Endothelial cell of umbilical vein (primary cell): ENCODE measurements around the gene ECE2. TPM values are rescaled to one million over a fixed set of nuclear protein-coding genes. Genes with fewer than 3 reads are reported as not detected.

ENCODE experiments used
- BruUV-seq: library from RNA; stranded (reverse); fragments of 400-500 nt; replicated peaks from 2 replicates; lab custom pipeline; 2021; lab: Mats Ljungman, UMichigan
- CTCF ChIA-PET: fragments of 300-600, 350-600 bp; sonication (Branson Sonifier 250); formaldehyde crosslinking; loops from one replicate; lab custom pipeline; 2021; ENCODE audit warnings: antibody characterized with exemption, inconsistent platforms; lab: Charles Lee
- POLR2A ChIA-PET: fragments of 300-600, 350-600 bp; sonication (Branson Sonifier 250); formaldehyde crosslinking; loops from one replicate; lab custom pipeline; 2021; ENCODE audit warnings: antibody characterized with exemption, inconsistent platforms; lab: Charles Lee
- DNase-seq: peaks from one replicate; pipeline ENCODE4 v3.0.0-alpha.2; 2011; ENCODE audit warnings: low read depth, low spot score
- FAIRE-seq: peaks from 2 replicates; lab custom pipeline; 2011; peaks lifted over from hg19 to GRCh38; lab: Jason Lieb, UNC
- H2AFZ ChIP-seq: 2 replicates; pipeline ENCODE4 v1.6.0; 2012; ENCODE audit warnings: low read depth, low read length, control low read depth, inconsistent platforms
- H3K27ac ChIP-seq: 2 replicates; pipeline ENCODE4 v1.5.1; 2011; ENCODE audit warnings: low read depth, mild to moderate bottlenecking, control low read depth, low read length, moderate library complexity; ENCODE audit not compliant: insufficient read depth
- H3K27me3 ChIP-seq, 2 experiments: 2 replicates each; pipeline versions ENCODE4 v1.6.0 to v1.6.1; 2011; ENCODE audit warnings: low read length in 2 of 2, mixed read lengths in 1 of 2; ENCODE audit not compliant: control insufficient read depth in 2 of 2, insufficient read depth in 2 of 2
- H3K36me3 ChIP-seq, 2 experiments: 2 replicates in 1 of 2; 3 replicates in 1 of 2; pipeline ENCODE4 v1.5.1; 2011; ENCODE audit warnings: low read length in 2 of 2, mild to moderate bottlenecking in 1 of 2, moderate library complexity in 1 of 2; ENCODE audit not compliant: control insufficient read depth in 2 of 2, insufficient read depth in 2 of 2; ENCODE audit errors: extremely low read depth in 1 of 2
- H3K4me1 ChIP-seq: 3 replicates; pipeline ENCODE4 v1.5.1; 2011; ENCODE audit warnings: mild to moderate bottlenecking, low read length; ENCODE audit not compliant: control insufficient read depth, insufficient read depth; ENCODE audit errors: extremely low read depth
- H3K4me2 ChIP-seq: 2 replicates; pipeline ENCODE4 v1.6.1; 2011; ENCODE audit warnings: low read length, control low read depth, mixed read lengths; ENCODE audit not compliant: insufficient read depth
- H3K4me3 ChIP-seq, 3 experiments: fragments of 200-600 bp in 1 of 3; sonication (generic), shearing (Covaris generic) in 1 of 3; replicated peaks in 1 of 3; 2 replicates each; pipeline ENCODE4 v1.5.1; 2011 to 2016; ENCODE audit warnings: control low read depth in 3 of 3, low read length in 3 of 3, mild to moderate bottlenecking in 2 of 3, inconsistent platforms in 1 of 3, low read depth in 1 of 3, moderate library complexity in 1 of 3; ENCODE audit not compliant: insufficient read depth in 1 of 3
- H3K79me2 ChIP-seq: 2 replicates; pipeline ENCODE4 v1.6.0; 2012; ENCODE audit warnings: low read length, inconsistent platforms; ENCODE audit not compliant: control insufficient read depth, insufficient read depth
- H3K9ac ChIP-seq: replicated peaks from 2 replicates; pipeline ENCODE3; 2011; ENCODE audit warnings: low read length, control low read depth; ENCODE audit not compliant: insufficient read depth; ENCODE audit errors: extremely low read depth
- H3K9me1 ChIP-seq: replicated peaks from 3 replicates; pipeline ENCODE4 v1.6.0; 2011; ENCODE audit warnings: mild to moderate bottlenecking, low read length; ENCODE audit not compliant: control insufficient read depth, insufficient read depth; ENCODE audit errors: extremely low read depth
- H3K9me3 ChIP-seq: replicated peaks from 2 replicates; pipeline ENCODE4 v1.5.1; 2012; ENCODE audit warnings: low read length, inconsistent platforms; ENCODE audit not compliant: control insufficient read depth, insufficient read depth
- H4K20me1 ChIP-seq: replicated peaks from 2 replicates; pipeline ENCODE3; 2011; ENCODE audit warnings: mild to moderate bottlenecking, low read length; ENCODE audit not compliant: control insufficient read depth, insufficient read depth; ENCODE audit errors: extremely low read depth
- EZH2 ChIP-seq: IDR thresholded peaks from 2 replicates; pipeline ENCODE4 v1.6.1; 2012; ENCODE audit warnings: borderline replicate concordance, low read depth, mild to moderate bottlenecking, moderate library complexity, low read length, inconsistent platforms; ENCODE audit not compliant: severe bottlenecking
- FOS ChIP-seq: IDR thresholded peaks from 2 replicates; pipeline ENCODE4 v1.6.1; 2011; ENCODE audit warnings: mild to moderate bottlenecking, low read length, moderate library complexity, borderline replicate concordance; ENCODE audit not compliant: insufficient read depth
- GATA2 ChIP-seq: IDR thresholded peaks from 2 replicates; pipeline ENCODE4 v1.7.0; 2011; ENCODE audit warnings: low read depth, mild to moderate bottlenecking, moderate library complexity, mixed read lengths, low read length; ENCODE audit not compliant: insufficient read length, insufficient read depth
- JUN ChIP-seq: IDR thresholded peaks from 2 replicates; pipeline ENCODE4 v1.6.1; 2011; ENCODE audit warnings: borderline replicate concordance, low read depth; ENCODE audit not compliant: insufficient read length, insufficient read depth
- MYC ChIP-seq: IDR thresholded peaks from one replicate; pipeline ENCODE4 v1.6.1; 2011; ENCODE audit warnings: mild to moderate bottlenecking, low read depth, low read length
- POLR2A ChIP-seq: IDR thresholded peaks from 2 replicates; pipeline ENCODE4 v1.6.1; 2012; ENCODE audit warnings: low read depth, mild to moderate bottlenecking, control low read depth, low read length
- POLR2AphosphoS5 ChIP-seq: IDR thresholded peaks from 2 replicates; pipeline ENCODE4 v1.6.1; 2012; ENCODE audit warnings: low read depth, mild to moderate bottlenecking, control low read depth, low read length, moderate library complexity; ENCODE audit not compliant: insufficient read depth
- dilution Hi-C: fragments of 300-500 bp; cut with MboI; formaldehyde crosslinking; loops from one replicate; pipeline ENCODE4 v1.15.0; 2019; ENCODE audit warnings: low sequenced_read_pairs; ENCODE audit not compliant: extremely low pct_ligation_motif_present
- intact Hi-C: fragments of 100-400 bp; cut with micrococcal nuclease; formaldehyde crosslinking; loops from one replicate; pipeline ENCODE4 v1.10.0; 2022
- polyA plus RNA-seq, 4 experiments: library from polyadenylated mRNA; depleted of rRNA in 3 of 4; stranded (reverse) in 3 of 4; unstranded in 1 of 4; fragments of >200 nt; gene quantifications; 2 replicates each; pipeline versions ENCODE4 v1.2.1 to v1.2.3, GENCODE V29; 2011 to 2012; ENCODE audit warnings: missing spikeins in 1 of 4
- total RNA-seq: library from RNA; stranded (reverse); gene quantifications from 2 replicates; pipeline ENCODE4 v1.2.3, GENCODE V29; 2021
- TF ChIP-seq, protein P1 (sequence below): IDR thresholded peaks from 2 replicates; pipeline ENCODE4 v1.6.1; 2011; ENCODE audit not compliant: insufficient read depth, insufficient read length
- TF ChIP-seq, protein P2 (sequence below), 2 donors: IDR thresholded peaks; 1 replicate in 1 of 2; 2 replicates in 1 of 2; pipeline ENCODE4 v1.5.1; 2011; ENCODE audit warnings: low read length in 2 of 2, mild to moderate bottlenecking in 2 of 2, moderate library complexity in 2 of 2, control low read depth in 1 of 2, inconsistent platforms in 1 of 2, low read depth in 1 of 2; ENCODE audit not compliant: insufficient read depth in 1 of 2; ENCODE audit errors: extremely low read depth in 1 of 2

Gene ECE2
- total and polyA plus RNA-seq, 2 donors (not counting 3 experiments of a cell fraction or from before 2014, with no cell fraction given), result not detected

DNA sequence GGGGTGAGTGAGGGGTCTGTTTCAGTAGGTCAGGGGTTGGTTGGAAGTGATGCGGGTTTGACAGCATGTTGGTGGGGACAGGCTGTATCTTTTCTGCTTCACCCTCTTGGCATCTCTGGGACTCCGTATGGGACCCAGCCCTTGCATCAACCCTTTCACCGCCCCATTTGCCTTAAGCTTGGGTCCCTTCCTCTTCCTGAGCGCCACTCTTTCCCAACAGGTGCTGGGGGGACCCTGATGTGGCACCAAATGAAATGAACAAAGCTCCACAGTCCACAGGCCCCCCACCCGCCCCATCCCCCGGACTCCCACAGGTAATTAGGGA is 39.7 kb downstream of the ECE2 start:
- no peaks in the 10 kb centered on the region for H3K9me1 ChIP-seq
- ChIA-PET POLR2A (interaction anchor here (1.0 to 1.5 kb wide), 2 partner anchors 22 to 46 kb away, joined by 3 to 5 read pairs; partner anchors contain the start of genes CLCN2, FAM131A and POLR2H), CTCF (interaction anchor here (1.1 kb wide), 1 partner anchor 10 kb away, joined by 3 read pairs; no protein-coding TSS in a partner anchor)
- H3K9me3 ChIP-seq, result no peaks in the 10 kb centered on the region
- DNase-seq, result no peak
- no peaks in the 10 kb centered on the region for H3K27me3 ChIP-seq
- H3K9ac ChIP-seq, result peak overlapping the region; percentile 82
- no TSS peak for BruUV-seq
- no peak for FAIRE-seq
- TF ChIP-seq JUN, result no peak
- TF ChIP-seq GATA2, result no peak
- TF ChIP-seq, protein P1, sequence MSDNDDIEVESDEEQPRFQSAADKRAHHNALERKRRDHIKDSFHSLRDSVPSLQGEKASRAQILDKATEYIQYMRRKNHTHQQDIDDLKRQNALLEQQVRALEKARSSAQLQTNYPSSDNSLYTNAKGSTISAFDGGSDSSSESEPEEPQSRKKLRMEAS, result no peak
- TF ChIP-seq POLR2A, result no peak
- TF ChIP-seq POLR2AphosphoS5, result no peak
- TF ChIP-seq EZH2, result no peak
- TF ChIP-seq MYC, result no peak
- TF ChIP-seq, protein P2, sequence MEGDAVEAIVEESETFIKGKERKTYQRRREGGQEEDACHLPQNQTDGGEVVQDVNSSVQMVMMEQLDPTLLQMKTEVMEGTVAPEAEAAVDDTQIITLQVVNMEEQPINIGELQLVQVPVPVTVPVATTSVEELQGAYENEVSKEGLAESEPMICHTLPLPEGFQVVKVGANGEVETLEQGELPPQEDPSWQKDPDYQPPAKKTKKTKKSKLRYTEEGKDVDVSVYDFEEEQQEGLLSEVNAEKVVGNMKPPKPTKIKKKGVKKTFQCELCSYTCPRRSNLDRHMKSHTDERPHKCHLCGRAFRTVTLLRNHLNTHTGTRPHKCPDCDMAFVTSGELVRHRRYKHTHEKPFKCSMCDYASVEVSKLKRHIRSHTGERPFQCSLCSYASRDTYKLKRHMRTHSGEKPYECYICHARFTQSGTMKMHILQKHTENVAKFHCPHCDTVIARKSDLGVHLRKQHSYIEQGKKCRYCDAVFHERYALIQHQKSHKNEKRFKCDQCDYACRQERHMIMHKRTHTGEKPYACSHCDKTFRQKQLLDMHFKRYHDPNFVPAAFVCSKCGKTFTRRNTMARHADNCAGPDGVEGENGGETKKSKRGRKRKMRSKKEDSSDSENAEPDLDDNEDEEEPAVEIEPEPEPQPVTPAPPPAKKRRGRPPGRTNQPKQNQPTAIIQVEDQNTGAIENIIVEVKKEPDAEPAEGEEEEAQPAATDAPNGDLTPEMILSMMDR (IDR thresholded peaks at IDR 0.05; ENCODE audit: extremely low read depth in 1 of 2, insufficient read depth in 1 of 2, low read depth in 1 of 2, low read length in 2 of 2), result no peak
- no peak for TF ChIP-seq FOS
- H3K36me3 ChIP-seq, result peaks cover 11 to 12% of the 10 kb centered on the region in 2 experiments
- dilution Hi-C loops (no loop called here), intact Hi-C loops (loop anchor here (1.0 kb wide), 1 partner anchor 47 kb away; no protein-coding TSS in a partner anchor)
- H3K79me2 ChIP-seq, result peaks cover 53% of the 10 kb centered on the region
- H3K4me1 ChIP-seq, result peaks cover 38% of the 10 kb centered on the region
- no peak overlapping the region for H2AFZ ChIP-seq
- H3K4me2 ChIP-seq, result peak overlapping the region; percentile 25
- peaks cover 3% of the 10 kb centered on the region for H4K20me1 ChIP-seq
- peak overlapping the region; percentile 64 for H3K27ac ChIP-seq
- peak overlapping the region; percentile 36 to 84 (median 59) for H3K4me3 ChIP-seq
